Lower leg skin (tissue), 4 donors: Measurements from ENCODE around the gene NAPEPLD. TPM values are rescaled to one million over a fixed set of nuclear protein-coding genes. Genes with fewer than 3 reads are reported as not detected.
"Not testable (repeated sequence)": the region's sequence is repeated elsewhere in the genome, so short reads cannot be mapped to it uniquely, and the experiment has no call there.

Experiments
- DNase-seq, 2 donors: peaks; one replicate each; pipeline ENCODE4 v3.0.0-alpha.2; 2019; ENCODE audit warnings: low spot score in 2 of 2
- H3K4me3 ChIP-seq: fragments of 200-600 bp; sonication (generic); 2 replicates; pipeline ENCODE4 v1.5.1; 2017; ENCODE audit warnings: mild to moderate bottlenecking, low read depth; ENCODE audit not compliant: poor library complexity, severe bottlenecking
- POLR2A ChIP-seq, 2 donors: fragments of 450-650 bp; IDR thresholded peaks; one replicate each; pipeline ENCODE4 v1.6.1; 2016 to 2017; ENCODE audit warnings: antibody characterized with exemption in 2 of 2, mild to moderate bottlenecking in 1 of 2, moderate library complexity in 1 of 2
- WGBS, 2 donors: methylation state at CpG; one replicate each; pipeline ENCODE4 v1.1.5; 2018; 5-methylcytosine and 5-hydroxymethylcytosine counted together
- intact Hi-C: fragments of 100-400 bp; cut with DNase I; formaldehyde crosslinking; loops from one replicate; pipeline ENCODE4 v1.15.0; 2023; ENCODE audit warnings: low total_unique reads
- total RNA-seq, 4 donors: library from RNA; depleted of rRNA; stranded (reverse); fragments of >200 nt; gene quantifications; one replicate each; pipeline ENCODE4 v1.1.0, GENCODE V29; 2016
- TF ChIP-seq, protein P1 (sequence below), 3 donors: fragments of 450-650 bp; IDR thresholded peaks; one replicate each; pipeline ENCODE4 v1.5.1; 2016; ENCODE audit warnings: antibody characterized with exemption in 3 of 3, mild to moderate bottlenecking in 3 of 3, moderate library complexity in 2 of 3

The NAPEPLD gene
- total RNA-seq, 4 donors from 2014 or later, result 5.6 to 12.0 (median 8.5) TPM

DNA sequence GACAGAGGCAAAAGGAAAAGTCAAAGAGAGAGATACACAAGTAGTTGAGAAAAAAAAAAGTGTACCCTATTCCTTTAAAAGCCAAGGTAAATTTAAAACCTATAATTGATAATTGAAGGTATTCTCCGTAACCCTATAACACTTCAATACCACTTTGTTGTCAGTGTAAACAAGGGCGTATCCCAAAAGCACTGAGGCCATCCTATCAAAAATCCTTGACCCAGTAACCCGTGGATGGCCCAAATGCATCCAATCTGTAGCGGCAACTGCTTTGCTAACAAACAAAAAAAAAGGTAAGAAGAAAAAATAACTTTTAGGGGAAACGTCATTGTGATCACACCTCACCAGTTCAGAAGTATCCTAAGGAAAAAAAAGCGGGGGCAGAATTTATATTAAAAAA is 5.1 kb upstream of the NAPEPLD start:
- WGBS, 2 donors, result 82 to 93% methylated on average over 6 of the region's 6 CpGs
- H3K4me3 ChIP-seq, result no peak overlapping the region
- no peak for TF ChIP-seq POLR2A (IDR thresholded peaks at IDR 0.05)
- TF ChIP-seq, protein P1, sequence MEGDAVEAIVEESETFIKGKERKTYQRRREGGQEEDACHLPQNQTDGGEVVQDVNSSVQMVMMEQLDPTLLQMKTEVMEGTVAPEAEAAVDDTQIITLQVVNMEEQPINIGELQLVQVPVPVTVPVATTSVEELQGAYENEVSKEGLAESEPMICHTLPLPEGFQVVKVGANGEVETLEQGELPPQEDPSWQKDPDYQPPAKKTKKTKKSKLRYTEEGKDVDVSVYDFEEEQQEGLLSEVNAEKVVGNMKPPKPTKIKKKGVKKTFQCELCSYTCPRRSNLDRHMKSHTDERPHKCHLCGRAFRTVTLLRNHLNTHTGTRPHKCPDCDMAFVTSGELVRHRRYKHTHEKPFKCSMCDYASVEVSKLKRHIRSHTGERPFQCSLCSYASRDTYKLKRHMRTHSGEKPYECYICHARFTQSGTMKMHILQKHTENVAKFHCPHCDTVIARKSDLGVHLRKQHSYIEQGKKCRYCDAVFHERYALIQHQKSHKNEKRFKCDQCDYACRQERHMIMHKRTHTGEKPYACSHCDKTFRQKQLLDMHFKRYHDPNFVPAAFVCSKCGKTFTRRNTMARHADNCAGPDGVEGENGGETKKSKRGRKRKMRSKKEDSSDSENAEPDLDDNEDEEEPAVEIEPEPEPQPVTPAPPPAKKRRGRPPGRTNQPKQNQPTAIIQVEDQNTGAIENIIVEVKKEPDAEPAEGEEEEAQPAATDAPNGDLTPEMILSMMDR (IDR thresholded peaks at IDR 0.05), result no peak
- DNase-seq, result no peak
- intact Hi-C loops, result no loop called here

DNA sequence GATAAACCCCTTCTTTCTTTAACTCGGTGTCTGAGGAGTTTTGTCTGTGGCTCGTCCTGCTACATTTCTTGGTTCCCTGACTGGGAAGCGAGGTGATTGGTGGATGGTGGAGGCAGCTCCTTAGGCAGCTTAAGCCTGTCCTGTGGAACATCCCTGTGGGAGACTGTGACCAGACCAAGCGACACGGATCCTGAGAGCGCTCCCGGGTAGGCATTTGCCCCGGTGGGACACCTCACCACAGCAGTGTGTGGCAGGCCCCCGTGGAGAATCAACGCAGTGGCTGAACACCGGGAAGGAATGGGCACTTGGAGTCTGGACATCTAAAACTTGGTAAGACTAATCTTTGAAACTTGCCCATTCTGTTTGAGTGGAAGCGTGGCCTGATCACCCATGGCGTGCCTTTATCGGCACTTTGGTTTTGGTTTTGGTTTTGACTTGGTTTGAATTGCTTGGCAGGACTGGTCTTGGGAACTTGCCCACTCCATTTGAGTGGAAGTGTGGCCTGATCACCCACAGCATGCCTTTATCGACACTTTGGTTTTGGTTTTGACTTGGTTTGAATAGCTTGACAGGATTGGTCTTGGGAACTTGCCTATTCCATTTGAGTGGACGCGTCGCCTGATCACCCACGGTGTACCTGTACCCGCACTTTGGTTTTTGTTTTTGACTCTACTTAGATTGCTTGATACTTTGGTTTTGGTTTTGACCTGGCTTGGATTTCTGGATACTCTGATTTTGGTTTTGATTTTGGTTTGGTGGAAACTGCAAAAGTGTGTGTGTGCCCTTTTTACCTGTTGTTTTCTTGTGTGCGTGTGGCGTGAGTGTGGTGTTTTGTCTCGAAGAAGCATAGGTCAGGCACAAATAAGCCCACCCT is 4.1 kb upstream of the NAPEPLD start:
- H3K4me3 ChIP-seq, DNase-seq, intact Hi-C loops: not testable (repeated sequence)
- WGBS, 2 donors, result 95% methylated on average over 23 of the region's 23 CpGs

DNA sequence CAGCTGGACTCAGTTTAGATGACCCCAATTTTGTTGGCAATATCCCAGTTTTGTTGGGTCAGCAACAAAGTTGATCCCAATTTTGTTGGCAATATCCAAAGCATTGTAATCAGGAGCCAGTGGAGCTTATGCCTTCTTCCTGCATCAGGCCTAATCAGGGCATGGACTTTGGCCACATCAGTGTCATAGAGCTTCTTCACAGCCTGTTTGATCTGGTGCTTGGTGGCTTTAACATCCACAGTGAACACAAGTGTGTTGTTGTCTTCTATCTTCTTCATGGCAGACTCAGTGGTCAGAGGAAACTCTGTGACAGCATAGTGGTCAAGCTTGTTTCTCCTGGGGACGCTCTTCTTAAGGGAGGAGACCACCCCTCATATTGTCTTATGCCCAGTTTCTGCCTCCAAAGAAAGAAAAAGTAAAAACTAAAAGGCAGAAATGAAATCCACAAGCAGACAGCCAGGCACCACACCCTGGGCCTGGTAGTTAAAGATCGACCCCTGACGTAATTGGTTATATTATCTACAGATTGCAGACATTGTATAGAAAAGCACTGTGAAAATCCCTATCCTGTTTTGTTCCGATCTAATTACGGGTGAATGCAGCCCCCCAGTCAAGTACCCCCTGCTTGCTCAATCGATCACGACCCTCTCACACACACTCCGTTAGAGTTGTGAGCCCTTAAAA is 3.2 kb upstream of the NAPEPLD start:
- H3K4me3 ChIP-seq, intact Hi-C loops, DNase-seq: not testable (repeated sequence)
- 92 to 94% methylated on average over 8 of the region's 8 CpGs for WGBS, 2 donors

DNA sequence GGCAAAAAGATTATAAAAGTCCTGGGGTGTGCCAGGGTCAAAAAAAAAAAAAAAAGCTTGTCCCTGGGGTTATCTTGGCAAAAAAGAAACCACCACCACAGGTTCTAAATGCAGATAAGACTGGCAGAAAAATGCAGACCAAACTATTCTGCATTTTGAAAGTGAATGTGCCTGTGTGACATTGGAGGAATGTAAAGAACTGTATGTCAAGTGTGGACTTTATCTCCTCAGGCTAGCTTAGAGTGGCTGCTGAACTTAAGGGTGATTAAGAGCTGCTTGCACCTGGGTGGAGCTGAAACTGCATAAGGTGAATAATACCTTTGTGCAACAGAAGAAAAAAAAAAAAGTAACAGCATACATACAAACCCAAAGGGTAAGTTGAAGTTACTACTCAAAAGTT is 1.3 kb upstream of the NAPEPLD start:
- no peak overlapping the region for H3K4me3 ChIP-seq
- no peak for DNase-seq
- no peak for TF ChIP-seq POLR2A (IDR thresholded peaks at IDR 0.05)
- TF ChIP-seq, protein P1 (IDR thresholded peaks at IDR 0.05), result no peak
- intact Hi-C loops, result no loop called here

DNA sequence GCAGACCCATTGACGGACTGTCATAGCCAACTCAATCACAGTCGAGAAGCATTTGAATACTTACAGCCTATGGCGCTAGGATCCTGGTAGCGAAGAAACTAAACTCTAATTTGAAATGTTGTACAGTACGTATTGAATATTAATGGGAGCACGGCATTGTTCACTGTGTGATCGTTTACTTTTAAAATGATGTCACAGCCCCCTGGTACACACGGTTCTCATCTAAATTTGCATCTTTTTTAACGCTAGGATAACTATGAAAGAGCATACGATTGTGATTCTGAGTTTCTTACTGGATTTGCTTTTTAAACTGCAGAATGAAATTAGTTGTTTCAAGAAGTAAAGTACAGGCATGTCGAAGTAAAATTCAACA is 895 bp upstream of the NAPEPLD start:
- DNase-seq, result no peak
- no peak overlapping the region for H3K4me3 ChIP-seq
- intact Hi-C loops, result no loop called here
- TF ChIP-seq, protein P1 (IDR thresholded peaks at IDR 0.05), result no peak
- TF ChIP-seq POLR2A (IDR thresholded peaks at IDR 0.05), result no peak
- WGBS, 2 donors, result 89% methylated on average over 11 of the region's 11 CpGs

DNA sequence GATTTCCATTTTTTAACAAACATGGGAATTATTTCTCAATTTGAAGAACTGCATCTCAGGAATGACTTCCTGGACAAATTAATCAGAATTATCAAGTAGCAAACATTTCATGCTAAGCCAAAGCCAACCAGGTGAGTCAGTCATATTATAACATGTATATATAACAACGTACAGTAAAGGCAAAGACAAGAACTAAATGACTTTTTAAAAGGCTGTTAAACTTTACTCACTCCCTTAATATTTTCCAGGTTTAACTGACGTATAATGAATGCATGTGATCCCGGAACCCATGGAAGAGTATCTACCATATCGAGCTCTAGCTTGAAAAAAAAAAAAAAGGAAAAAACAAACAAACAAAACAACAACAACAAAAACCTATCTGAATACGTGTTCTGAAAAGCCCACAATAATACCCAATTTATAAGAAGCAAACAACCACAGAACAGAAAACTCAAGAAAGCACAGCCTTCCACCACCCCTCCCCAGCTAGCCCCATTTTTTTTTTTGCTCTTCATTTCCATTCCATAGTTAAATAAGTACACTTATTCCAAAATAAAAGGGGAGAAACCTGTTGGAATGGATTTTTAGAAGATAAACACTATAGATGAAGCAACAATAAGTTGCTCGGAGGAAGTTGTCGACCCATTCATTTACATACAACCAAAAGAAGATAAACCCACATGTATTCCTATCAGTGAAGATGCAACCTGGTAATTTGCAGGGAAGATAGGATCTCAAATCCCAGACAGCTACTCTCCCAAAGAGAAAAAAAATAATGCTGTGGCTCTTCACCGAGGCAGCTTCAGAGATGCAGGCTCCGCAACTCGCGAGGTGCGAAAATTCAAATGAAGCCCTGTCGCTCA is 537 bp downstream of the NAPEPLD start:
- TF ChIP-seq POLR2A (IDR thresholded peaks at IDR 0.05), result no peak
- TF ChIP-seq, protein P1 (IDR thresholded peaks at IDR 0.05), result no peak
- intact Hi-C loops, result no loop called here
- peak overlapping the region; percentile 69 for H3K4me3 ChIP-seq
- WGBS, 2 donors, result 0 to 2% methylated on average over 13 of the region's 13 CpGs
- DNase-seq, result no peak

DNA sequence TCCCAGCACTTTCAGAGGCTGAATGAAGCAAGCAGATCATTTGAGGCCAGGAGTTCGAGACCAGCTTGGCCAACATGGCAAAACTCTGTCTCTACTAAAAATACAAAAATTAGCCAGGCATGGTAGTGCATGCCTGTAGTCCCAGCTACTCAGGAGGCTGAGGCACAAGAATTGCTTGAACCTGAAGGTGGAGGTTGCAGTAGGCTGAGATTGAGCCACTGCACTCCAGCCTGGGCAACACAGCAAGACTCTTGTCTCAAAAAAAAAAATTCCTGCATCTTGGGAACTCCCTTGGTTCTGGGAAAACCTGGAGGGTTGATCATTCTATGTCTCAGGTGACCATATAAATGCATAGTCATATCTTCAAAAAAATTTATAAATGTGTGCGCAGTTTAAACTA is 4.1 kb downstream of the NAPEPLD start:
- DNase-seq, intact Hi-C loops, H3K4me3 ChIP-seq: not testable (repeated sequence)
- 96 to 100% methylated on average over 2 of the region's 2 CpGs for WGBS, 2 donors
